Left colon (tissue), 2 donors: ENCODE data around the gene EIF3F. TPM values are rescaled to one million over a fixed set of nuclear protein-coding genes. Genes with fewer than 3 reads are reported as not detected.

ENCODE experiments used
- ATAC-seq: fragments of 200-7000 bp; cut with Tn5 transposase; one replicate; pipeline ENCODE4 v1.9.1; 2020; ENCODE audit warnings: mild to moderate bottlenecking, moderate library complexity
- DNase-seq, 2 donors: peaks; one replicate each; pipeline ENCODE4 v3.0.0-alpha.2; 2020
- intact Hi-C, 2 donors: fragments of 100-400 bp; cut with DNase I in 1 of 2; cut with micrococcal nuclease in 1 of 2; formaldehyde crosslinking; loops; one replicate each; pipeline versions ENCODE4 v1.11.2 to v1.14.0; 2022; cut with DNase I, micrococcal nuclease
- total RNA-seq, 2 donors: library from RNA; stranded (reverse); fragmentation: NEBNext Ultra II Directional; extraction: Animal tissue kit (Norgen Biotek cat#: 25700); gene quantifications; one replicate each; pipeline ENCODE4 v1.2.1, GENCODE V29; 2021
- donor health status: DM: no; HTN: no; CAD: no.
- donor health status: DM: yes; HTN: yes; CAD: no.

Gene EIF3F
- total RNA-seq, 2 donors from 2014 or later: 198 to 218 TPM

- intact Hi-C loops: no loop called here
- ATAC-seq (no peak), DNase-seq (no peak)
Measured at GRCh38 chr11:8017894-8018483, 30.9 kb downstream of the EIF3F start.

GRCh38 chr11:8018484-8019313 is 31.6 kb downstream of the EIF3F start:
- intact Hi-C loops: no loop called here
- ATAC-seq (peak; percentile 46), DNase-seq (peak; percentile 61 to 67)

- intact Hi-C loops: no loop called here
- ATAC-seq (peak; percentile 6), DNase-seq (no peak)
Measured at GRCh38 chr11:8019314-8020243, 32.4 kb downstream of the EIF3F start.

GRCh38 chr11:8020244-8020597 is 33.1 kb downstream of the EIF3F start:
- ATAC-seq (no peak), DNase-seq (no peak)
- intact Hi-C loops: no loop called here

GRCh38 chr11:8021920-8022319 is 34.8 kb downstream of the EIF3F start:
- intact Hi-C loops: no loop called here
- no peak for ATAC-seq
- DNase-seq: no peak

GRCh38 chr11:8022876-8023275 is 35.7 kb downstream of the EIF3F start:
- DNase-seq (no peak), ATAC-seq (no peak)
- intact Hi-C loops: no loop called here

GRCh38 chr11:8023831-8024555 is 36.9 kb downstream of the EIF3F start:
- intact Hi-C loops: no loop called here
- no peak for DNase-seq
- ATAC-seq: no peak

- no peak for ATAC-seq
- DNase-seq: no peak
- intact Hi-C loops: no loop called here
Measured at GRCh38 chr11:8025123-8025522, 38.0 kb downstream of the EIF3F start.

GRCh38 chr11:8025816-8026215 is 38.7 kb downstream of the EIF3F start:
- intact Hi-C loops: no loop called here
- DNase-seq (no peak), ATAC-seq (no peak)

- intact Hi-C loops: no loop called here
- no peak for ATAC-seq
Measured at GRCh38 chr11:8026982-8027381, 39.8 kb downstream of the EIF3F start.

GRCh38 chr11:8028766-8029165 is 41.6 kb downstream of the EIF3F start:
- intact Hi-C loops: no loop called here
- ATAC-seq (no peak), DNase-seq (no peak)

More at GRCh38 chr11:8026982-8027381, 39.8 kb downstream of the EIF3F start:
- DNase-seq: no peak

GRCh38 chr11:8030526-8031247 is 43.5 kb downstream of the EIF3F start:
- DNase-seq (no peak), ATAC-seq (no peak)
- intact Hi-C loops: loop anchor here in 1 of 2 donors (10.0 kb wide), 1 partner anchor 64 kb away; no protein-coding TSS in a partner anchor

- intact Hi-C loops: loop anchor here in 1 of 2 donors (10.0 kb wide), 1 partner anchor 63 kb away; no protein-coding TSS in a partner anchor
- DNase-seq (no peak), ATAC-seq (no peak)
Measured at GRCh38 chr11:8031248-8032115, 44.3 kb downstream of the EIF3F start.

- DNase-seq: no peak
- intact Hi-C loops: loop anchor here in 1 of 2 donors (10.0 kb wide), 1 partner anchor 63 kb away; no protein-coding TSS in a partner anchor
- ATAC-seq: no peak
Measured at GRCh38 chr11:8032122-8032521, 45.0 kb downstream of the EIF3F start.

- DNase-seq: no peak
- intact Hi-C loops: loop anchor here in 1 of 2 donors (10.0 kb wide), 1 partner anchor 62 kb away; no protein-coding TSS in a partner anchor
Measured at GRCh38 chr11:8032576-8033304, 45.6 kb downstream of the EIF3F start.

More at GRCh38 chr11:8032576-8033304, 45.6 kb downstream of the EIF3F start:
- ATAC-seq: peak; percentile 8
